ENCODE data around the gene TUBA4B.
A peak's percentile ranks its signal among the peaks of the same experiment; 100 is the strongest.

TUBA4B gene

DNA sequence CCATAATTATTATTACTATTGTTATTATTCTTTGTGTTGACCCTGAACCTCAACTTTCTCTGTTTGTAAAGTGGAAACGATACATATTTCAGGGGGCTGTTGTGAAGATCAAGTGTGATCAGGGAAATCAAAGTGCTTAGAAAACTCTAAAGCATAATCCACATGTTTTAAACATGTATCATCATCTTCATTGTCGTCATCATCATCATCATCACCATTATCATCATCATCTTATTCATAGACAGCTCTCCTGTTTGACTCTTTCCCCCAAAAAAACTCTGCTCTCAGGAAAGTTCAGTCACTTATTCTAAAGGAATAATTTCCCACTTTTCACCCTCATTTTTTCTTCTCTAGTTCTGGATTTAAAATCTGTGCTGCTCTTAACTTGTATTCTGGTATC is 51.2 kb downstream of the TUBA4B start:
- H2AK5ac ChIP-seq (ENCODE audit: low read length) = no peak overlapping the region
- no peak overlapping the region for H3K4me2 ChIP-seq (ENCODE audit: low read length)
- no peak overlapping the region for H2BK12ac ChIP-seq (ENCODE audit: low read length)
- H3K9me3 ChIP-seq (ENCODE audit: insufficient read depth, low read depth, low read length) = no peaks in the 10 kb centered on the region
- H4K8ac ChIP-seq (ENCODE audit: low read depth, low read length) = no peak overlapping the region
- no peak overlapping the region for H4K12ac ChIP-seq (ENCODE audit: low read depth, low read length)
- no peak overlapping the region for H3K14ac ChIP-seq (ENCODE audit: low read length)
- no peak overlapping the region for H3K23ac ChIP-seq (ENCODE audit: low read length)
- H3K79me1 ChIP-seq (ENCODE audit: low read length) = no peaks in the 10 kb centered on the region
- no peak overlapping the region for H2BK120ac ChIP-seq (ENCODE audit: insufficient read depth, low read length, poor library complexity)
- no peak overlapping the region for H3K27ac ChIP-seq (ENCODE audit: low read depth, low read length)
- peaks cover 3 to 8% of the 10 kb centered on the region in 2 experiments for H3K4me1 ChIP-seq (ENCODE audit: control insufficient read depth in 1 of 2, insufficient read depth in 2 of 2, low read length in 2 of 2)
- no peak overlapping the region for H3K4ac ChIP-seq (ENCODE audit: low read depth, low read length)
- H2BK5ac ChIP-seq (ENCODE audit: low read depth, low read length, poor library complexity) = no peak overlapping the region
- no peak overlapping the region for H3K4me3 ChIP-seq (ENCODE audit: low read depth, low read length)
- H3K79me2 ChIP-seq (ENCODE audit: control insufficient read depth, insufficient read depth, low read length, poor library complexity) = no peaks in the 10 kb centered on the region
- no peak overlapping the region for H4K91ac ChIP-seq (ENCODE audit: low read depth, low read length)
- H3K36me3 ChIP-seq (ENCODE audit: control insufficient read depth in 1 of 2, insufficient read depth in 2 of 2, low read length in 2 of 2) = no peaks in the 10 kb centered on the region
- no peak overlapping the region for H3K9ac ChIP-seq (ENCODE audit: low read length)
- WGBS (ENCODE audit: extremely low coverage, insufficient coverage, insufficient read length) = no CpG with 5 or more reads among the region's 2 CpGs
- peaks cover 5% of the 10 kb centered on the region for H3K27me3 ChIP-seq (ENCODE audit: insufficient read depth, low read length)
- H3K18ac ChIP-seq (ENCODE audit: low read length) = no peak overlapping the region
- no peak for DNase-seq
- H2AFZ ChIP-seq (ENCODE audit: insufficient read depth, low read length, poor library complexity) = no peak overlapping the region

DNA sequence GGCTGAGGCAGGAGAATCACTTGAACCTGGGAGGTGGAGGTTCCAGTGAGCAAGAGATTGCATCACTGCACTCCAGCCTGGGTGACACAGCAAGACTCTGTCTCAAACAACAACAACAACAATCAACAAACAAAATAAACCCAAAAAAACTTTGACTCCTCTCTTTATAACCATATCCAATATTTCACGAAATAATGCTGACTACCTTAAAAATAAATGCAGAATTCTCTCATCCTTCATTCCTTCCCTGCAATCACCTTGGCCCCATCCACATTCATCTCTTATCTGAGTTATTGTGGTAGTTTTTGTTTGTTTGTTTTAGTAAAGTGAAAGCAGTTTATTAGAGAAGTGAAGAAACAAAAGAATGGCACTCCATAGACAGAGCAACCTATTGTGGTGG is 53.0 kb downstream of the TUBA4B start:
- H2AK5ac ChIP-seq (ENCODE audit: low read length) = no peak overlapping the region
- peaks cover 3 to 8% of the 10 kb centered on the region in 2 experiments for H3K4me1 ChIP-seq (ENCODE audit: control insufficient read depth in 1 of 2, insufficient read depth in 2 of 2, low read length in 2 of 2)
- no peak overlapping the region for H2BK120ac ChIP-seq (ENCODE audit: insufficient read depth, low read length, poor library complexity)
- H3K23ac ChIP-seq (ENCODE audit: low read length) = no peak overlapping the region
- no peak overlapping the region for H2BK12ac ChIP-seq (ENCODE audit: low read length)
- H3K27ac ChIP-seq (ENCODE audit: low read depth, low read length) = no peak overlapping the region
- H3K4me3 ChIP-seq (ENCODE audit: low read depth, low read length) = no peak overlapping the region
- no peak overlapping the region for H4K8ac ChIP-seq (ENCODE audit: low read depth, low read length)
- no peak overlapping the region for H3K4ac ChIP-seq (ENCODE audit: low read depth, low read length)
- no peak for DNase-seq
- H4K12ac ChIP-seq (ENCODE audit: low read depth, low read length) = no peak overlapping the region
- H3K9me3 ChIP-seq (ENCODE audit: insufficient read depth, low read depth, low read length) = no peaks in the 10 kb centered on the region
- no peak overlapping the region for H2BK5ac ChIP-seq (ENCODE audit: low read depth, low read length, poor library complexity)
- 100% methylated on average over 1 of the region's 1 CpG for WGBS (ENCODE audit: extremely low coverage, insufficient coverage, insufficient read length)
- H3K79me2 ChIP-seq (ENCODE audit: control insufficient read depth, insufficient read depth, low read length, poor library complexity) = no peaks in the 10 kb centered on the region
- no peak overlapping the region for H4K91ac ChIP-seq (ENCODE audit: low read depth, low read length)
- no peaks in the 10 kb centered on the region for H3K36me3 ChIP-seq (ENCODE audit: control insufficient read depth in 1 of 2, insufficient read depth in 2 of 2, low read length in 2 of 2)
- no peak overlapping the region for H2AFZ ChIP-seq (ENCODE audit: insufficient read depth, low read length, poor library complexity)
- H3K27me3 ChIP-seq (ENCODE audit: insufficient read depth, low read length) = peaks cover 11% of the 10 kb centered on the region
- H3K14ac ChIP-seq (ENCODE audit: low read length) = no peak overlapping the region
- H3K18ac ChIP-seq (ENCODE audit: low read length) = no peak overlapping the region
- no peak overlapping the region for H3K9ac ChIP-seq (ENCODE audit: low read length)
- no peak overlapping the region for H3K4me2 ChIP-seq (ENCODE audit: low read length)
- no peaks in the 10 kb centered on the region for H3K79me1 ChIP-seq (ENCODE audit: low read length)

DNA sequence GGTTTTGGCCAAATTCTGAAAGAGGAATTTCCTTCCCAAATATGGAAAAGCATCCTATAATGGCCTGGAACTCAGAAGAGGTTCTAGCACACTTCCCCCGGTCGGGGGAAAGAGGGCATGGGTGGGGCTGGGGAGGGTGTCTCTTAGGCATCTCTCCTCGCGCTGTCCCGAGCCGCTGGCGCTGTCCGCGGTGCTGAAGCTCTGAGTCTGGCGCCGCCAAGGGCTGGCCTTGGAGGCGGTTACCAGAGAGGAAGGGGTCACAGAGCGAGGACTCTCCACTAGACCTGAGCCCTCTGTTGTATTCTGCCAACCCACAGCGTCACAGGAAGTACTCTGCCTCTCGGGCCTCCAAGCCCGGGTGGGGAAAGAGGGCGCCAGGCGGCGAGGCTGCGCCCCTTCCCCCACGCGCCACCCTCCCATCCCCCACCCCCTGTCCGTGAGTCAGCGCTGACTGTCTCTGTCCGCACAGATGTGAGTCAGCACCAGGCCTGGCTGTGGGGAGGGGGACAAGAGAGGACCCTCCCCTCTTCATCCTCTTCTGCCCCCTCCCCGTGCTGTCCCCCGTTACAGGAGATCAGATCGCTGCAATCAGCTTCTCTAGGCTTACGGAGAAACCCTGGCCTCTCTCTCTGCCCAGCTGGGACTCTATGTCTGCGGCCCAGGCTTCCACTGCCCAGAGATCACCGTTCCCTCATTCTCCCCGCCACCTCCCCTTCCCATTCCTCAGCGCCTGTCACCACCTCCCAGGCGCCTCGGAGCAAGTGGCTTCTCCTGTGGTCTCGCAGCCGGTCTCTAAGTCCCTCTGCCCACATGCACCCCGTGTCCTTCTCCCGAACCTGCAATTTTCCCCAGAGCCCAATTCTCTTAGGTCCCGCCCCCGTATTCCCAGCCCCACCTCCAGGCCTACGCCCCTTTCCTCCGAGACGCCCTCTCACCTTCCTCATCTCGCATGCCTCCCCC is 55.4 kb downstream of the TUBA4B start:
- H3K4me2 ChIP-seq (ENCODE audit: low read length) = peak overlapping the region; percentile 63
- peaks cover 11% of the 10 kb centered on the region for H3K27me3 ChIP-seq (ENCODE audit: insufficient read depth, low read length)
- H3K36me3 ChIP-seq (ENCODE audit: control insufficient read depth in 1 of 2, insufficient read depth in 2 of 2, low read length in 2 of 2) = no peaks in the 10 kb centered on the region
- H4K8ac ChIP-seq (ENCODE audit: low read depth, low read length) = no peak overlapping the region
- H3K79me1 ChIP-seq (ENCODE audit: low read length) = no peaks in the 10 kb centered on the region
- H3K23ac ChIP-seq (ENCODE audit: low read length) = no peak overlapping the region
- H3K4me1 ChIP-seq (ENCODE audit: control insufficient read depth in 1 of 2, insufficient read depth in 2 of 2, low read length in 2 of 2) = peaks cover 3 to 8% of the 10 kb centered on the region in 2 experiments
- H4K12ac ChIP-seq (ENCODE audit: low read depth, low read length) = no peak overlapping the region
- H3K79me2 ChIP-seq (ENCODE audit: control insufficient read depth, insufficient read depth, low read length, poor library complexity) = no peaks in the 10 kb centered on the region
- no peak overlapping the region for H3K18ac ChIP-seq (ENCODE audit: low read length)
- no peak overlapping the region for H2BK5ac ChIP-seq (ENCODE audit: low read depth, low read length, poor library complexity)
- no peak overlapping the region for H2BK120ac ChIP-seq (ENCODE audit: insufficient read depth, low read length, poor library complexity)
- no peaks in the 10 kb centered on the region for H3K9me3 ChIP-seq (ENCODE audit: insufficient read depth, low read depth, low read length)
- no CpG with 5 or more reads among the region's 45 CpGs for WGBS (ENCODE audit: extremely low coverage, insufficient coverage, insufficient read length)
- no peak overlapping the region for H3K9ac ChIP-seq (ENCODE audit: low read length)
- no peak overlapping the region for H3K14ac ChIP-seq (ENCODE audit: low read length)
- no peak overlapping the region for H4K91ac ChIP-seq (ENCODE audit: low read depth, low read length)
- peak overlapping the region; percentile 55 for H3K4me3 ChIP-seq (ENCODE audit: low read depth, low read length)
- no peak overlapping the region for H2BK12ac ChIP-seq (ENCODE audit: low read length)
- H3K4ac ChIP-seq (ENCODE audit: low read depth, low read length) = no peak overlapping the region
- H2AFZ ChIP-seq (ENCODE audit: insufficient read depth, low read length, poor library complexity) = no peak overlapping the region
- H2AK5ac ChIP-seq (ENCODE audit: low read length) = no peak overlapping the region
- peak; percentile 66 to 86 for DNase-seq
- H3K27ac ChIP-seq (ENCODE audit: low read depth, low read length) = no peak overlapping the region

DNA sequence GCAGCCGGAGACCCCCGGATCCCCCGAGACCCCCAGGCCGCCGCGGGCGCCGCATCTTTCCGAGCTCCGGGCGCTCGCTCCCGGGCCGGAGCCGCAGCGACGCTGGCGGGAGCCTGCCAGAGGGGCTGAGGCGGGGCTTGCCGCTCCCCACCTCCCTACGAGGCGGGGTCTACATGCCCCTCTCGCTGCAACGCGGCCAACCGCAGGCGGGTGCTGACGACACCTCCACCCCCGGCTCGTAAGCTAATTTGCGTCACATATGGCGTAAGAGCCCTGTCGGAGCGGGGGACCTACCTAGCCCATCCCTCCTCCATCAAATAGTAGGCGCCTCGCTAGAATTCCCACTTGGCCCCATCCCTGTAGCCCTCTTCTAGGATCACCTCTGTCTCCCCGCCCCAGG is 56.2 kb downstream of the TUBA4B start, which contains the start of gene PTPRN:
Gene PTPRN (minus strand): TSS at position 124 of the 400 bp plus-strand sequence. CDS start 69 bp downstream, at position 55.
- WGBS (ENCODE audit: extremely low coverage, insufficient coverage, insufficient read length) = no CpG with 5 or more reads among the region's 37 CpGs
- peak within 1 kb of the TSS; percentile 63 for H3K4me2 ChIP-seq (ENCODE audit: low read length)

More for the DNA sequence above, 56.2 kb downstream of the TUBA4B start, which contains the start of gene PTPRN:
- H2BK5ac ChIP-seq (ENCODE audit: low read depth, low read length, poor library complexity) = no peak within 1 kb of the TSS
- H3K9me3 ChIP-seq (ENCODE audit: insufficient read depth, low read depth, low read length) = no peaks in the 10 kb centered on the region
- H2AFZ ChIP-seq (ENCODE audit: insufficient read depth, low read length, poor library complexity) = no peak within 1 kb of the TSS
- H3K23ac ChIP-seq (ENCODE audit: low read length) = no peak within 1 kb of the TSS
- peak within 1 kb of the TSS; percentile 55 for H3K4me3 ChIP-seq (ENCODE audit: low read depth, low read length)
- H3K27me3 ChIP-seq (ENCODE audit: insufficient read depth, low read length) = peaks cover 11% of the 10 kb centered on the region
- peaks cover 3 to 8% of the 10 kb centered on the region in 2 experiments for H3K4me1 ChIP-seq (ENCODE audit: control insufficient read depth in 1 of 2, insufficient read depth in 2 of 2, low read length in 2 of 2)
- no peaks in the 10 kb centered on the region for H3K79me1 ChIP-seq (ENCODE audit: low read length)
- H4K8ac ChIP-seq (ENCODE audit: low read depth, low read length) = no peak within 1 kb of the TSS
- H4K12ac ChIP-seq (ENCODE audit: low read depth, low read length) = no peak within 1 kb of the TSS
- H4K91ac ChIP-seq (ENCODE audit: low read depth, low read length) = no peak within 1 kb of the TSS
- no peak within 1 kb of the TSS for H2BK12ac ChIP-seq (ENCODE audit: low read length)
- no peak within 1 kb of the TSS for H3K14ac ChIP-seq (ENCODE audit: low read length)
- no peak within 1 kb of the TSS for H3K9ac ChIP-seq (ENCODE audit: low read length)
- no peak within 1 kb of the TSS for H2BK120ac ChIP-seq (ENCODE audit: insufficient read depth, low read length, poor library complexity)
- no peak for DNase-seq
- H3K27ac ChIP-seq (ENCODE audit: low read depth, low read length) = no peak within 1 kb of the TSS
- no peaks in the 10 kb centered on the region for H3K36me3 ChIP-seq (ENCODE audit: control insufficient read depth in 1 of 2, insufficient read depth in 2 of 2, low read length in 2 of 2)
- no peak within 1 kb of the TSS for H2AK5ac ChIP-seq (ENCODE audit: low read length)
- H3K79me2 ChIP-seq (ENCODE audit: control insufficient read depth, insufficient read depth, low read length, poor library complexity) = no peaks in the 10 kb centered on the region
- H3K18ac ChIP-seq (ENCODE audit: low read length) = no peak within 1 kb of the TSS
- no peak within 1 kb of the TSS for H3K4ac ChIP-seq (ENCODE audit: low read depth, low read length)

Data from trophoblast cell (in vitro differentiated cells and primary cell).